ENCODE results near the gene MYBPC2. TPM values are rescaled to one million over a fixed set of nuclear protein-coding genes. Genes with fewer than 3 reads are reported as not detected.

The MYBPC2 gene
- not detected in 5 replicates for total RNA-seq (2022; extraction: Qiagen RNA extraction)

DNA sequence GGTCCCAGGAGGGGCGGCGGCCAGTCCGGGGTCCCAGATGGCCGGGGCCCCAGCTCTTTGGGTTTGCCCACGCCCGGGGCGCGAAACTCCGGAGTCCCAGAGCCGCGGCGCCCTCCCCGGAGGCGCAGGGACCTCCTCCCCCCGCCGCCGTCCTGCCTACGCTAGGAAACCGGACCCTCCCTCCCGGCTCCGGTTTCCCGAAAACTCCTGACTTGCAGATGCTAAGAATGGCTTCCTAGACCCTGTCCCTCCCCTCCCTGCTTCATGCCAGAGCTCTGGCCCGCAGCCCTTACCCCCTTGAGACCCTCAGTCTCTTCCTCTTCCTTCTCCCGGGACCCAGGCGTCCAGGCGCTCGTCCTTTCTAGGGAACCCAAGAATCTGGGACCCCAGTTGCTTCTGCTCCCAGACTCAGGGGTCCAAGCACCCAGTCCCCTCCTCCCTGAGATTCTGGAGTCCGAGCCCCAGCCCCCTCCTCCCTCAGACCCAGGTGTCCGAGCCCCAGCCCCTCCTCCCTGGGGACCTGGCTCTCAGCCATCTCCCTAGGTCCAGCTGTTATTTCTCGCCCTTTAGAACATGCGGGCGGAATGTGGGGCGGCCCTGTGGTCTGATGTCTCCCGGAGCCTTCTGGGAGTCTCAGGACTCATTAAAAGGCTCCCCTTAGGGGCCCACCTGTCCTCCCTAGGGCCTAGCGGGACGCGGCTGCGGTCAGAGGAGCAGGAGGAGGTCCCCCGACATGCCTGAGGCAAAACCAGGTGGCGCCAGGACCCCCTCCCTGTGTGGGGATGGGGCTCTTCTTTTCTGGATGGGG lies at the start of gene MYBPC2:
MYBPC2 (plus strand) TSS at position 672 of the 808 bp plus-strand sequence; CDS start at position 734, 62 bp downstream.

GRCh38 chr19:50383852-50384684 lies 48.6 kb upstream of the MYBPC2 start, which contains the start of gene POLD1:
POLD1 (plus strand) TSS chr19:50384347; CDS start chr19:50398852, 14,505 bp downstream.

DNA sequence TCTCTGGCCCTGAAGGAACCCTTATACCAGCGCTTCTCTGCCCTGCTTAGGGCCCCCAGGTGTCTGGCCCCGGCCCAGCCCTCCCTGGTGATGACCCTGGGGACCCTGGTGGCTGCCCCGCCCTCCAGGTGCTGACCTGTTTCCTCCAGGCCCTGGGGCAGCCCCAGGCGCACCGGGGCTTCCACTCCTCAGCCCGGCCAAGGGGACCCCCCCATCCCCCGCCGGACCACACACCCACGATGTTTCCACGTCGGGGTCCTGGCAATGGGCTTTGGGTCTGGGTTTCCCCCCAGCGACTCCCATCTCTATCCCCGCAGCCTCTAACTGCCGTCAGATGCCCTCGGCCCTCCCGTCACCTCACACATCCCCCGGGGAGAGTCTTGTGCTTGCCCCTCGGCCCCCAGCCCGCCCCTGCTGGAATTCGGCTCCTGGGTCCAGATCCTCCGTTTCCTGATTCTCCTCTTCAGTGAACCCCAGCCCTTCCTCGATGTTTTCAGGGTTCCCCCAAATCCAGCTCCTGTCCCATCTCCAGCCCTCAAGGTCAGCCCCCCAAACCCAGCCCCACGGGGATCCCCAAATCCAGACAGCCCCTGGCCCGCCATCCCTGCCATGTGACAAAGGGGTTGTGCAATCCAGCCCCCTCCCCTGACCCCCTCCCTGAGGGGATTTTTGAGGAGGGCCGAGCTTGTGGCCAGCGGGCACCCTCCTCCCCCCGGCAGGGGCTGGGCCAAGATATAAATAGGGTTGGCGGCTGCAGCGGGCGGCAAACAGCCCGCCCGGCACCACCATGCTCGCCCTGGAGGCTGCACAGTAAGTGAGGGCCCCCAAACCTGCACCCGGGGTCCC lies 14.3 kb upstream of the MYBPC2 start, which contains the start of gene SPIB:
SPIB (plus strand) TSS at position 763 of the 846 bp plus-strand sequence; CDS start at position 788, 25 bp downstream.

GRCh38 chr19:50476224-50476906 lies 43.7 kb downstream of the MYBPC2 start, which contains the start of the genes EMC10 and GARIN5A:
EMC10 (plus strand) TSS chr19:50476507; CDS start chr19:50476545, 38 bp downstream.
GARIN5A (minus strand) TSS chr19:50476848; CDS start chr19:50476388, 460 bp downstream.

GRCh38 chr19:50511069-50511822 lies 78.6 kb downstream of the MYBPC2 start, which contains the start of gene JOSD2:
JOSD2 (minus strand) TSS chr19:50511191; CDS start chr19:50510431, 760 bp downstream.

DNA sequence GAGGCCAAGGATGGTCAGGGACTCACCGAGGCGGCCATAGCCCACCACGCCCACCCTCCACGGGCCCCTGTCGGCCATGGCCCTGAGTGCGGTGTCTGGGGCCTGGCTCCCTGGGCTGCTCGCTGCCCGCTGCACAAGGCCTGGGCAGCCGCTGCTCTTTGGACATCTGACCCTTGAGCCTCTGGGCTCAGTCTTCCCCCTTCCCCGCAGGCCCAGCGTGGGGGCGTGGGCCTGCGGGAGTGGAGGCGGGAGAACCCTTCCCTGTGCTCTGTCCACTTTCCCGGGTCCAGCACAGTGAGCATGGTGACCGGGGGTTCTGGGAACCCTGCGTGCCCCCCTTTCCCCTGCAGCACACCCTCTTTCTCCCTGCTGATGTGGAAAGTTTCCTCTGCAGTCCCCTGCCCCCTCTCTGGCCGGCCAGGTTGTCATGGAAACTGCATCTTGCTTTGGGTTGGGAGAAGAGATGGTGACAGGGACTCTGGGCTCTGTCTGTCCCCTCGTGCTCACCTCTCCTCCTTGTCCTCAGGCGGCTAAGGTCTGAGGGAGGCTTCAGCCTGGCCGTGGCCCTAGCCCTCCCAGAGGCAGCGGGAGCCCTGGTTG lies 81.2 kb downstream of the MYBPC2 start, which contains the start of gene ASPDH:
ASPDH (minus strand) TSS at position 168 of the 600 bp plus-strand sequence; CDS start at position 78, 90 bp downstream.

Other genes with a start within 250 kb of the MYBPC2 start
- gene MYH14, start 229.3 kb upstream of the MYBPC2 start, total RNA-seq (2022; extraction: Qiagen RNA extraction), result 5.3 to 6.4 TPM (median 5.8 TPM) in 5 replicates
- 0.96 to 1.5 TPM (median 1.5 TPM) in 5 replicates for gene KCNC3, start 103.5 kb upstream of the MYBPC2 start, total RNA-seq (2022; extraction: Qiagen RNA extraction)
- gene NAPSA, start 67.3 kb upstream of the MYBPC2 start, total RNA-seq (2022; extraction: Qiagen RNA extraction), result 0.51 to 1.0 TPM (median 0.87 TPM) in 5 replicates
- 63.9 to 82.3 TPM (median 79.4 TPM) in 5 replicates for gene NR1H2, start 56.4 kb upstream of the MYBPC2 start, total RNA-seq (2022; extraction: Qiagen RNA extraction)
- gene POLD1, start 48.5 kb upstream of the MYBPC2 start, total RNA-seq (2022; extraction: Qiagen RNA extraction), result 48.0 to 80.8 TPM (median 75.0 TPM) in 5 replicates
- gene SPIB, start 14.0 kb upstream of the MYBPC2 start, total RNA-seq (2022; extraction: Qiagen RNA extraction), result 0.06 to 0.27 TPM (median 0.24 TPM) in 5 replicates
- gene EMC10, start 43.6 kb downstream of the MYBPC2 start, total RNA-seq (2022; extraction: Qiagen RNA extraction), result 113 to 166 TPM (median 158 TPM) in 5 replicates
- 1.4 to 2.3 TPM (median 2.0 TPM) in 5 replicates for gene GARIN5A, start 44.0 kb downstream of the MYBPC2 start, total RNA-seq (2022; extraction: Qiagen RNA extraction)
- 53.8 to 91.0 TPM (median 86.2 TPM) in 5 replicates for gene JOSD2, start 78.3 kb downstream of the MYBPC2 start, total RNA-seq (2022; extraction: Qiagen RNA extraction)
- not detected in 5 replicates for gene ASPDH, start 81.0 kb downstream of the MYBPC2 start, total RNA-seq (2022; extraction: Qiagen RNA extraction)
- 0.41 to 0.55 TPM (median 0.44 TPM) in 5 replicates for gene LRRC4B, start 135.5 kb downstream of the MYBPC2 start, total RNA-seq (2022; extraction: Qiagen RNA extraction)
- gene SYT3, start 207.0 kb downstream of the MYBPC2 start, total RNA-seq (2022; extraction: Qiagen RNA extraction), result 0.39 to 0.63 TPM (median 0.46 TPM) in 5 replicates
- gene C19orf81, start 216.6 kb downstream of the MYBPC2 start, total RNA-seq (2022; extraction: Qiagen RNA extraction), result 3.5 to 13.4 TPM (median 10.5 TPM) in 5 replicates